HepG2 (cell line): Measurements from ENCODE around the gene OSER1. TPM values are rescaled to one million over a fixed set of nuclear protein-coding genes. Genes with fewer than 3 reads are reported as not detected.
A peak's percentile ranks its signal among the peaks of the same experiment; 100 is the strongest.

ENCODE experiments used
- ATM ChIP-seq: fragments of 450-650 bp; IDR thresholded peaks from 2 replicates; pipeline ENCODE4 v1.7.1; 2017; ENCODE audit warnings: mild to moderate bottlenecking, borderline replicate concordance
- EEA1 ChIP-seq: sonication (generic); formaldehyde crosslinking; IDR thresholded peaks from 2 replicates; pipeline ENCODE4 v1.5.1; 2020; ENCODE audit warnings: mild to moderate bottlenecking, missing genetic modification reagents, borderline replicate concordance
- HNF1A ChIP-seq, 2 experiments: sonication (generic) in 1 of 2; formaldehyde crosslinking in 1 of 2; IDR thresholded peaks; 2 replicates each; pipeline versions ENCODE4 v1.4.0 to v1.6.1; 2016 to 2020; ENCODE audit warnings: borderline replicate concordance in 1 of 2, low read depth in 1 of 2, mild to moderate bottlenecking in 1 of 2, missing genetic modification reagents in 1 of 2
- KDM4B ChIP-seq: sonication (generic); formaldehyde crosslinking; IDR thresholded peaks from 2 replicates; pipeline ENCODE4 v1.4.0; 2020; ENCODE audit warnings: missing genetic modification reagents
- KDM5A ChIP-seq: fragments of 200-600 bp; sonication (generic); IDR thresholded peaks from 2 replicates; pipeline ENCODE4 v1.7.0; 2018; ENCODE audit warnings: antibody characterized with exemption, mild to moderate bottlenecking, low read length, borderline replicate concordance
- MEIS2 ChIP-seq: sonication (generic); formaldehyde crosslinking; IDR thresholded peaks from 2 replicates; pipeline ENCODE4 v1.9.0; 2021; ENCODE audit warnings: mild to moderate bottlenecking, missing genetic modification reagents
- NFATC3 ChIP-seq: sonication (generic); formaldehyde crosslinking; IDR thresholded peaks from 2 replicates; pipeline ENCODE4 v1.5.1; 2020; ENCODE audit warnings: mild to moderate bottlenecking, missing genetic modification reagents
- NFIB ChIP-seq: sonication (generic); formaldehyde crosslinking; IDR thresholded peaks from 2 replicates; pipeline ENCODE4 v1.9.0; 2021; ENCODE audit warnings: missing genetic modification reagents, mild to moderate bottlenecking, borderline replicate concordance
- NFKBIZ ChIP-seq: IDR thresholded peaks from 2 replicates; pipeline ENCODE4 v1.6.1; 2018; ENCODE audit warnings: missing genetic modification reagents, missing compliant biosample characterization
- RFX5 ChIP-seq: IDR thresholded peaks from 2 replicates; pipeline ENCODE4 v1.6.1; 2011; ENCODE audit warnings: low read depth, low read length, improper control_type of control experiment
- RXRA ChIP-seq: sonication (generic); formaldehyde crosslinking; IDR thresholded peaks from 2 replicates; pipeline ENCODE4 v1.5.1; 2020; ENCODE audit warnings: missing genetic modification reagents
- SIX4 ChIP-seq: sonication (generic); formaldehyde crosslinking; IDR thresholded peaks from 2 replicates; pipeline ENCODE4 v1.4.0; 2020; ENCODE audit warnings: missing genetic modification reagents
- SPEN ChIP-seq: sonication (generic); formaldehyde crosslinking; IDR thresholded peaks from 2 replicates; pipeline ENCODE4 v1.5.1; 2020; ENCODE audit warnings: low read depth, mild to moderate bottlenecking, missing genetic modification reagents
- THAP7 ChIP-seq: sonication (generic); formaldehyde crosslinking; IDR thresholded peaks from 2 replicates; pipeline ENCODE4 v1.8.1; 2023; ENCODE audit warnings: mild to moderate bottlenecking, missing genetic modification reagents
- TOPORS ChIP-seq: sonication (generic); formaldehyde crosslinking; IDR thresholded peaks from 2 replicates; pipeline ENCODE4 v1.8.0; 2023; ENCODE audit warnings: mild to moderate bottlenecking, missing genetic modification reagents
- UBTF ChIP-seq: sonication (generic); formaldehyde crosslinking; IDR thresholded peaks from 2 replicates; pipeline ENCODE4 v1.4.0; 2020; ENCODE audit warnings: mild to moderate bottlenecking, missing genetic modification reagents
- ZBTB7B ChIP-seq: sonication (generic); formaldehyde crosslinking; IDR thresholded peaks from 2 replicates; pipeline ENCODE4 v1.4.0; 2020; ENCODE audit warnings: missing genetic modification reagents
- ZNF138 ChIP-seq: sonication (generic); formaldehyde crosslinking; IDR thresholded peaks from 2 replicates; pipeline ENCODE4 v1.5.0; 2020; ENCODE audit warnings: mild to moderate bottlenecking, low read depth, missing genetic modification reagents
- ZNF264 ChIP-seq: sonication (generic); formaldehyde crosslinking; IDR thresholded peaks from 2 replicates; pipeline ENCODE4 v1.4.0; 2020; ENCODE audit warnings: missing genetic modification reagents
- ZNF331 ChIP-seq: sonication (generic); formaldehyde crosslinking; IDR thresholded peaks from 2 replicates; pipeline ENCODE4 v1.4.0; 2020; ENCODE audit warnings: missing genetic modification reagents
- ZNF468 ChIP-seq: sonication (generic); formaldehyde crosslinking; IDR thresholded peaks from 2 replicates; pipeline ENCODE4 v1.8.0; 2022; ENCODE audit warnings: mild to moderate bottlenecking, moderate library complexity, missing genetic modification reagents
- ZNF510 ChIP-seq: sonication (generic); formaldehyde crosslinking; IDR thresholded peaks from 2 replicates; pipeline ENCODE4 v1.4.0; 2020; ENCODE audit warnings: low read depth, mild to moderate bottlenecking, missing genetic modification reagents
- ZNF614 ChIP-seq: IDR thresholded peaks from 2 replicates; pipeline ENCODE4 v1.6.1; 2018; ENCODE audit warnings: missing biosample characterization, missing genetic modification reagents, inconsistent platforms, borderline replicate concordance
- polyA plus RNA-seq, 8 experiments: library from polyadenylated mRNA; depleted of rRNA in 3 of 8; stranded (reverse) in 7 of 8; unstranded in 1 of 8; fragments of >200 nt; fragmentation: Illumina TruSeq in 4 of 8; extraction: Trizol in 4 of 8; gene quantifications; 2 replicates each; pipeline versions ENCODE4 v1.2.1 to v1.2.3, GENCODE V29; 2011 to 2016; ENCODE audit warnings: low read depth in 4 of 8, missing spikeins in 1 of 8, mixed read lengths in 1 of 8; ENCODE audit not compliant: insufficient read depth in 1 of 8
- total RNA-seq, 5 experiments: library from RNA; depleted of rRNA; stranded (reverse); fragments of >200 nt; fragmentation: Illumina TruSeq; extraction: Trizol; gene quantifications; 2 replicates each; pipeline ENCODE4 v1.2.3, GENCODE V29; 2016; ENCODE audit warnings: low read depth in 1 of 5

OSER1 gene
- total and polyA plus RNA-seq, 2 of the 13 experiments (the other 11 are each of a cell fraction or from before 2014, with no cell fraction given): 71.2 to 71.5 TPM

GRCh38 chr20:44210406-44211176 is at the start of gene OSER1 (continued):
- peak; percentile 88; the same call in 1 of the 2 replicates for TF ChIP-seq ZNF468
- TF ChIP-seq ZNF138: peak; percentile 87; the same call in 1 of the 2 replicates
- TF ChIP-seq KDM5A: peak; percentile 67; the same call in 1 of the 2 replicates
- TF ChIP-seq NFATC3 (CRISPR knock-in tag): peak; percentile 95
- peak; percentile 98 for TF ChIP-seq UBTF (CRISPR knock-in tag)
- peak; percentile 84 for TF ChIP-seq RXRA (CRISPR knock-in tag)
- no peak for TF ChIP-seq KDM4B (CRISPR knock-in tag)
- TF ChIP-seq RFX5: peak; percentile 59
- peak; percentile 58; the same call in 1 of the 2 replicates for TF ChIP-seq ZNF331 (CRISPR knock-in tag)
- TF ChIP-seq HNF1A (IDR thresholded peaks at IDR 0.05; ENCODE audit: low read depth): peak; percentile 50; the same call in 1 of the 2 replicates
- TF ChIP-seq HNF1A (CRISPR knock-in tag; IDR thresholded peaks at IDR 0.05; ENCODE audit: borderline replicate concordance): peak; percentile 62; the same call in 1 of the 2 replicates
- no peak for TF ChIP-seq ZNF264 (CRISPR knock-in tag)
- TF ChIP-seq NFIB (CRISPR knock-in tag): no peak
- TF ChIP-seq ATM: no peak
- peak; percentile 62; the same call in 1 of the 2 replicates for TF ChIP-seq TOPORS
- peak; percentile 20; the same call in 1 of the 2 replicates for TF ChIP-seq THAP7 (CRISPR knock-in tag)
- TF ChIP-seq ZBTB7B (CRISPR knock-in tag): peak; percentile 42
- peak; percentile 31; the same call in 1 of the 2 replicates for TF ChIP-seq NFKBIZ
- 0 out of 2 replicates have a peak, but pooled peaks have one; percentile 41 for TF ChIP-seq SIX4 (CRISPR knock-in tag)
- no peak for TF ChIP-seq SPEN (CRISPR knock-in tag)
- peak; percentile 83 for TF ChIP-seq ZNF614
- no peak; the same call in 1 of the 2 replicates for TF ChIP-seq EEA1 (CRISPR knock-in tag)
- TF ChIP-seq MEIS2 (CRISPR knock-in tag): no peak; the same call in 1 of the 2 replicates
- TF ChIP-seq ZNF510 (CRISPR knock-in tag): no peak
